HG02588 (cell line): ENCODE measurements around the gene LARP4B.

Experiments used
- ATAC-seq: cut with Tn5 transposase; IDR thresholded peaks from one replicate; pipeline ENCODE4 v1.9.1; 2021; ENCODE audit warnings: mild to moderate bottlenecking, moderate library complexity; ENCODE audit not compliant: unreplicated experiment

The LARP4B gene

GRCh38 chr10:931326-932318 is at the start of gene LARP4B:
Gene LARP4B (minus strand): TSS chr10:931705. CDS start chr10:885721, 45,984 bp downstream.
- ATAC-seq, result peak; percentile 87

GRCh38 chr10:980468-981093 is 49.1 kb upstream of the LARP4B start:
- ATAC-seq, result no peak

- ATAC-seq, result no peak
Measured at GRCh38 chr10:978826-979421, 47.4 kb upstream of the LARP4B start.

- no peak for ATAC-seq
Measured at GRCh38 chr10:976316-976715, 44.8 kb upstream of the LARP4B start.

GRCh38 chr10:974785-975074 is 43.2 kb upstream of the LARP4B start:
- no peak for ATAC-seq

- ATAC-seq, result no peak
Measured at GRCh38 chr10:974038-974784, 42.7 kb upstream of the LARP4B start.

- ATAC-seq, result no peak
Measured at GRCh38 chr10:972763-973162, 41.3 kb upstream of the LARP4B start.

GRCh38 chr10:971613-972012 is 40.1 kb upstream of the LARP4B start:
- ATAC-seq, result no peak

GRCh38 chr10:971150-971542 is 39.6 kb upstream of the LARP4B start:
- no peak for ATAC-seq

GRCh38 chr10:970311-971149 is 39.0 kb upstream of the LARP4B start:
- no peak for ATAC-seq

GRCh38 chr10:969473-970150 is 38.1 kb upstream of the LARP4B start:
- ATAC-seq, result no peak

GRCh38 chr10:968546-969199 is 37.2 kb upstream of the LARP4B start:
- ATAC-seq, result no peak

- no peak for ATAC-seq
Measured at GRCh38 chr10:966466-967235, 35.1 kb upstream of the LARP4B start.

- no peak for ATAC-seq
Measured at GRCh38 chr10:964988-965417, 33.5 kb upstream of the LARP4B start.

GRCh38 chr10:964321-964987 is 32.9 kb upstream of the LARP4B start:
- no peak for ATAC-seq

- no peak for ATAC-seq
Measured at GRCh38 chr10:963655-964054, 32.1 kb upstream of the LARP4B start.

- ATAC-seq, result no peak
Measured at GRCh38 chr10:963186-963585, 31.7 kb upstream of the LARP4B start.

GRCh38 chr10:962342-962741 is 30.8 kb upstream of the LARP4B start:
- no peak for ATAC-seq
